Measurements from ENCODE around the gene SLC38A7. TPM values are rescaled to one million over a fixed set of nuclear protein-coding genes. Genes with fewer than 3 reads are reported as not detected.
A peak's percentile ranks its signal among the peaks of the same experiment; 100 is the strongest.

SLC38A7 gene, protein sequence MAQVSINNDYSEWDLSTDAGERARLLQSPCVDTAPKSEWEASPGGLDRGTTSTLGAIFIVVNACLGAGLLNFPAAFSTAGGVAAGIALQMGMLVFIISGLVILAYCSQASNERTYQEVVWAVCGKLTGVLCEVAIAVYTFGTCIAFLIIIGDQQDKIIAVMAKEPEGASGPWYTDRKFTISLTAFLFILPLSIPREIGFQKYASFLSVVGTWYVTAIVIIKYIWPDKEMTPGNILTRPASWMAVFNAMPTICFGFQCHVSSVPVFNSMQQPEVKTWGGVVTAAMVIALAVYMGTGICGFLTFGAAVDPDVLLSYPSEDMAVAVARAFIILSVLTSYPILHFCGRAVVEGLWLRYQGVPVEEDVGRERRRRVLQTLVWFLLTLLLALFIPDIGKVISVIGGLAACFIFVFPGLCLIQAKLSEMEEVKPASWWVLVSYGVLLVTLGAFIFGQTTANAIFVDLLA
- total RNA-seq = 42.3 and 43.5 TPM in 2 replicates

DNA sequence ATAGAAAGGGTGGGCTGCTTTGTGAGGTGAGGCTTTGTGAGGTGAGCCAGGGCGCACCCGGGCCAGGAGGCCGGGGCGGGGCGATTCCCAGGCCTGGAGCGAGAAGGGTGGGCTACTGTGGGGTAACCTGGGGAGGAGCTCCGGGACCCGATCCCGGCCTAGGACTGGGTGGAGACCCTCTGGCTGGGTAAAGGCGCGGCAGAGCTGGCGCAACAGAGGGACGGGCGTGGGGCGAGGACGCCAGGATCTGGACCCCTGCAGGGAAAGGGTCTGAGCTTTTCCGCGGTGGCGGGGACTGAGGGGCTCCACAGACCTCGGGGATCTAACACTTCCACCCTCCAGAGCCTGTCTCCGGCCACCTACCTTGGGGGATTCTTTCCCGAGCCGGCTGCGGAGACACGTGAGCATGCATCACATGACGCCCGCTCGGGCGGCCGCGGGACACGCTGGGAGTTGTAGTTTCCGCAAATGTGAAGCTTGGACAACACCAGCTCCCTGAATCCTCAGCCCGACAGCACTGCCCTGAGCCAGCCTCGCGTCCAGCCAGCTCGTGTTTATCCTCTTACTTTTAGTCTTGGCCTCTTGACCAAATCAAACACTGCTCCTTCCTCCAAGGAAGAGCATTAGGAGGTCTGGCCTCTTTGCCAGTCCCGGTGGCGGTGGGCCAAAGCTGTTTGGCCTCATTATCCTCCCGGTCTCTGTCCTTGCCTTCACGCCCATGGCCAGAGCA, at the start of gene SLC38A7:
Gene SLC38A7, minus strand, starts transcription at position 417 of the 730 bp plus-strand sequence. CDS start 4,644 bp downstream, outside the sequence.
- peak; percentile 81 for DNase-seq (ENCODE audit: low read depth)
- peak within 1 kb of the TSS; percentile 99 for H3K4me3 ChIP-seq (ENCODE audit: low read depth, low read length)
- TF ChIP-seq, protein P1, sequence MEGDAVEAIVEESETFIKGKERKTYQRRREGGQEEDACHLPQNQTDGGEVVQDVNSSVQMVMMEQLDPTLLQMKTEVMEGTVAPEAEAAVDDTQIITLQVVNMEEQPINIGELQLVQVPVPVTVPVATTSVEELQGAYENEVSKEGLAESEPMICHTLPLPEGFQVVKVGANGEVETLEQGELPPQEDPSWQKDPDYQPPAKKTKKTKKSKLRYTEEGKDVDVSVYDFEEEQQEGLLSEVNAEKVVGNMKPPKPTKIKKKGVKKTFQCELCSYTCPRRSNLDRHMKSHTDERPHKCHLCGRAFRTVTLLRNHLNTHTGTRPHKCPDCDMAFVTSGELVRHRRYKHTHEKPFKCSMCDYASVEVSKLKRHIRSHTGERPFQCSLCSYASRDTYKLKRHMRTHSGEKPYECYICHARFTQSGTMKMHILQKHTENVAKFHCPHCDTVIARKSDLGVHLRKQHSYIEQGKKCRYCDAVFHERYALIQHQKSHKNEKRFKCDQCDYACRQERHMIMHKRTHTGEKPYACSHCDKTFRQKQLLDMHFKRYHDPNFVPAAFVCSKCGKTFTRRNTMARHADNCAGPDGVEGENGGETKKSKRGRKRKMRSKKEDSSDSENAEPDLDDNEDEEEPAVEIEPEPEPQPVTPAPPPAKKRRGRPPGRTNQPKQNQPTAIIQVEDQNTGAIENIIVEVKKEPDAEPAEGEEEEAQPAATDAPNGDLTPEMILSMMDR (IDR thresholded peaks at IDR 0.05; ENCODE audit: insufficient read depth, low read depth, low read length) = no peak

DNA sequence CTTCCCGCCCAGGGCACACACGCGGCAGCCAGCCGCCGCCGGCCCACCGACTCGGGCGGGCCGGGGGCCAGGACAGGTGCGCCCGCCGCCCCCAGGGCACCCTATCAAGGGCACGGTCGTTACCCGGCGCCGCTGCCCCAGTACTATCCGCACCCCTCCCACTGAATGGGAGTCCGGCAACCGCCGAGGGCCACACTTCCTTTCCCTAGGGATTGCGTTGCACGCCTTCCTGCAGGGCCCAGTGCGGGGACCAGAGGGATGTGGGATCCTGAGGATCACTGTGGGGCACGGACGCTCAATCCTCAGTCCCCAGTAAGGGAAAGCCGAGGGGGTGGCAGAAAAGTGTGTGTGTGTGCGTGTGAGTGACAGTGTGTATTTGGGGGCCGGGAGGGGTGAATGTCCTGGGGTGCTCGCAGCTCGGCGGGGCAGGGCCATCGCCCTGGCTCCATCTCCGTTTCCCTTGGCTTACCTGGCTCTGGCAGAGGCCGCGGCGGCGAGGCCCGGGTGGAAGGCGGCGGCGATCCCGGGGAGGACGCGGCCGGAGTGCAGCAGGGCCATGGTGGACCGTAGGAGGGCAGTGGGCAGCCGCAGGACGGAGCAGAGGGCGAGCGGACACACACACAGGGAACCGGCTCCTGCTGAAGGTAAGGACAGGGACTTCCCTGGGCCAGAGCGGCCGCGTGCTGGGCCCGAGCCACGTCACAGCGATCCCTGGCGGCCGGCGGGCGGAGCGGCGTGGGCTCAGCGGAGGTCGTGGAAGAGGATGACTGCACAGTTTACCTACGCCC, 49.3 kb upstream of the SLC38A7 start, which contains the start of gene GOT2:
Gene GOT2, minus strand, starts transcription at position 646 of the 788 bp plus-strand sequence. Its CDS starts 88 bp downstream, at position 558.
- peak; percentile 84 for DNase-seq (ENCODE audit: low read depth)
- TF ChIP-seq, protein P1 (IDR thresholded peaks at IDR 0.05; ENCODE audit: insufficient read depth, low read depth, low read length) = peak; percentile 77
- H3K4me3 ChIP-seq (ENCODE audit: low read depth, low read length) = peak within 1 kb of the TSS; percentile 89

DNA sequence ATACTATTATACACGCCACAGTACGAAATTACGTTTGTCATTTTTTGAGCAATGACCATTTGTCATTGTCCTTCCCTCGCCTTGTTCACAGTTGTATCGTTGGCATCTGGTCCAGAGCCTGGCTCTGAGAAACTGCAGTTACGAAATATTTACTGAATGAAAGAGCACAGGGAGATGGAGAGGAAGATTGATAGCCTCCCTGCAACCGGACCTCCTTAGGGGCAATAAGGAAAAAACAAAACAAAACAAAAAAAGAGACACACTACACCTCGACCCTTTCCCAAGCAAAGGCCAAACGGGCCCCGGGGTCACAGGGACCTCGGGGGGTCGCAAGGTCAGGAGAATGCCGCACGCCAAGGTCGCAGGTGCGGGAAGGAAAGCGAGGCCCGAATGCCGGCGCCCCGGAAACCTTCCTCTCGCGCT, 48.7 kb upstream of the SLC38A7 start:
- peak; percentile 26 for DNase-seq (ENCODE audit: low read depth)
- TF ChIP-seq, protein P1 (IDR thresholded peaks at IDR 0.05; ENCODE audit: insufficient read depth, low read depth, low read length) = no peak
- H3K4me3 ChIP-seq (ENCODE audit: low read depth, low read length) = peak overlapping the region; percentile 89

DNA sequence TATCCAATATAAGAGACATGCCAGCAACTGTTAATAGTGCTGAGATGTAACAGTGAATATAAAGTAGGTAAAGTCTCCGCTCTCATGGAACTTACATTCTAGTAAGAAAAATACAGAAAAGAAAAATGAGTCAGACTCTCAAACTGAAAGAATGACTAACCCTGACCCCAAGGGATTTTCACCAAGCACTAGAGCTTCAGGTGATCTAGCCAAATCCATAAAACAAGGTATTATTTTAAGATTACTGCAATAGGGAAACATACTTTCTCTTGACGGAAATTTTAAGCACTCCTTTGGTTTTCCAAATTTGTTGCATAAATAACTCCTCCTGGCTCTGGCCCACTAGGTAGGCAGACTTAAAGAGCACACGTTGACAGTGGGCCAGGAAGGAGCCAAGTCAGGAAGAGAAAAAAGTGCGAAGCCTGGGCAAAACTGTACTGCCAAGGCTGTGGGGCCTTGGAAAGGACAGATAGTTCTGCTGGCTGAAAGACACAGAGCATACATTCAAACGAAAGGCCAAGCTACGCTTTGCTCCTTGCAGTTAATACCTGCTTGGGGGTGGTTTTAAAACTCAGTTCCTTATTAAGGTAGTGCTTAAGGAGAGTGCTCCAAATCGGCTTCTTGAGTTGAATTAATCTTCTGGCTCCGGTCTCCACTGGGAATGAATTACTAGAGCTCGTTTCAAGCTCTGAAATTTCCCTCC, 48.1 kb upstream of the SLC38A7 start:
- TF ChIP-seq, protein P1 (IDR thresholded peaks at IDR 0.05; ENCODE audit: insufficient read depth, low read depth, low read length) = no peak
- H3K4me3 ChIP-seq (ENCODE audit: low read depth, low read length) = peak overlapping the region; percentile 89
- no peak for DNase-seq (ENCODE audit: low read depth)

DNA sequence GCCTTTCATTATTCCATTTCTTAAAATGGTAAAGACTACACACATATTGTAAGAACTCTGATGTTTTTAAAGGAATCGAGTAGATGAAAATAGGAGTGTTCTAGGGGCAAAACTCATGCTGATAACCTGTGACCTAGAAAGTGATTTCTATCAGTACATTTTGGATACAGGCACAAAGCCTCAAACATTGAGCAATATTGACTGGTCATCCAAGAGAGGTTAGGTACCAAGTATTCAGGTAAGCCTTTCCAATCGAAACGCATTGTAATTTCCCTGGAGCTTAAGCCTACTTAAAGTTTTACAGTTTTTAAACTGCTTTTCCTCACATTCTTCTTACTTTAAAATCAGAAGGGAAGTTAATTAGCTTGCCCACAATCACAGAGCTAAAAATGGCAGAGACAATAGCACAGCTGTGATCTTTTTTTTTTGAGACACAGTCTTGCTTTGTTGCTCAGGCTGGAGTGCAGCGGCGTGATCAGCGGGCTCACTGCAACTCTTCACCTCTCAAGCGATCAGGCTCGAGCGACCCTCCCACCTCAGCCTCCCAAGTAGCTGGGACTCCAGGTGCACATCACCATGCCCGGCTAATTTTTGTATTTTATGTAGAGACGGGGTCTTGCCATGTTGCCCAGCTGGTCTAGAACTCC, 46.3 kb upstream of the SLC38A7 start:
- DNase-seq (ENCODE audit: low read depth) = no peak
- no peak overlapping the region for H3K4me3 ChIP-seq (ENCODE audit: low read depth, low read length)
- TF ChIP-seq, protein P1 (IDR thresholded peaks at IDR 0.05; ENCODE audit: insufficient read depth, low read depth, low read length) = no peak

Data from fibroblast of villous mesenchyme (primary cell).